ENCODE results near the gene RPL22.

Gene RPL22

GRCh38 chr1:6199298-6200187 is at the start of gene RPL22:
Gene RPL22 (minus strand): TSS chr1:6199595. CDS start chr1:6199573, 22 bp downstream.
- DNase-seq, result peak; percentile 81 to 98 (median 96)

GRCh38 chr1:6248161-6248776 is 48.9 kb upstream of the RPL22 start:
- no peak for DNase-seq

GRCh38 chr1:6247651-6248050 is 48.3 kb upstream of the RPL22 start:
- DNase-seq, result no peak

- peak in 53 of 58 donors; percentile 13 to 80 (median 52) for DNase-seq
Measured at GRCh38 chr1:6246497-6247467, 47.4 kb upstream of the RPL22 start.

GRCh38 chr1:6245869-6246496 is 46.6 kb upstream of the RPL22 start:
- DNase-seq, result peak in 2 of 58 donors; percentile 21 to 34

GRCh38 chr1:6245086-6245868 is 45.9 kb upstream of the RPL22 start:
- DNase-seq, result peak in 44 of 58 donors; percentile 6 to 66 (median 36)

GRCh38 chr1:6244401-6245049 is 45.1 kb upstream of the RPL22 start:
- no peak for DNase-seq

GRCh38 chr1:6243993-6244392 is 44.6 kb upstream of the RPL22 start, which contains the start of gene HES3:
Gene HES3 (plus strand): TSS chr1:6244179. CDS start chr1:6244366, 187 bp downstream.
- DNase-seq, result no peak

- DNase-seq, result no peak
Measured at GRCh38 chr1:6243053-6243834, 43.8 kb upstream of the RPL22 start.

GRCh38 chr1:6241887-6242740 is 42.7 kb upstream of the RPL22 start:
- peak in 9 of 58 donors; percentile 10 to 47 (median 25) for DNase-seq

GRCh38 chr1:6241107-6241886 is 41.9 kb upstream of the RPL22 start:
- DNase-seq, result no peak

GRCh38 chr1:6239950-6240768 is 40.8 kb upstream of the RPL22 start:
- DNase-seq, result no peak

- DNase-seq, result no peak
Measured at GRCh38 chr1:6239213-6239752, 39.9 kb upstream of the RPL22 start.

GRCh38 chr1:6237093-6237492 is 37.7 kb upstream of the RPL22 start:
- no peak for DNase-seq

- DNase-seq, result peak in 3 of 58 donors; percentile 18 to 66 (median 21)
Measured at GRCh38 chr1:6235296-6235677, 35.9 kb upstream of the RPL22 start.

Measured in anterior cingulate cortex (tissue), 58 donors.